RWPE2 (cell line): Measurements from ENCODE around the gene LRMDA.

ENCODE experiments used
- ATAC-seq: fragments of 200-7000 bp; cut with Tn5 transposase; 3 replicates; pipeline ENCODE4 v1.9.1; 2021; ENCODE audit warnings: low read depth
- DNase-seq: peaks from one replicate; pipeline ENCODE4 v3.0.0-alpha.2; 2020; ENCODE audit warnings: low spot score
- H3K27ac ChIP-seq: fragments of 450-650 bp; 2 replicates; pipeline ENCODE4 v1.5.1; 2017; ENCODE audit warnings: mild to moderate bottlenecking; ENCODE audit not compliant: poor library complexity, severe bottlenecking
- H3K27me3 ChIP-seq: fragments of 250-450 bp; sonication (Bioruptor Pico); 2 replicates; pipeline ENCODE4 v1.5.1; 2021; ENCODE audit warnings: mild to moderate bottlenecking, moderate library complexity; ENCODE audit not compliant: insufficient read depth, poor library complexity, severe bottlenecking
- H3K36me3 ChIP-seq: fragments of 250-450 bp; sonication (Bioruptor Pico); 2 replicates; pipeline ENCODE4 v1.5.1; 2020; ENCODE audit warnings: low read depth, mild to moderate bottlenecking, moderate library complexity
- H3K4me1 ChIP-seq: fragments of 250-450 bp; sonication (Bioruptor Pico); 2 replicates; pipeline ENCODE4 v1.5.1; 2021; ENCODE audit warnings: mild to moderate bottlenecking, moderate library complexity; ENCODE audit not compliant: insufficient read depth, poor library complexity, severe bottlenecking
- H3K4me3 ChIP-seq: fragments of 250-450 bp; sonication (Bioruptor Pico); 2 replicates; pipeline ENCODE4 v1.5.1; 2021; ENCODE audit warnings: mild to moderate bottlenecking, moderate library complexity; ENCODE audit not compliant: severe bottlenecking
- H3K9me3 ChIP-seq: fragments of 250-450 bp; sonication (Bioruptor Pico); 2 replicates; pipeline ENCODE4 v1.5.1; 2021; ENCODE audit warnings: mild to moderate bottlenecking, moderate library complexity; ENCODE audit not compliant: severe bottlenecking
- CTCF ChIP-seq: fragments of 450-650 bp; IDR thresholded peaks from one replicate; pipeline ENCODE4 v1.5.1; 2017; ENCODE audit warnings: mild to moderate bottlenecking, moderate library complexity; ENCODE audit not compliant: poor library complexity, severe bottlenecking

Gene LRMDA

GRCh38 chr10:76122056-76122455, 690.6 kb downstream of the LRMDA start:
- TF ChIP-seq CTCF, result no peak
- no peak for ATAC-seq
- no peak for DNase-seq
- Histone ChIP-seq H3K4me1 (no peaks in the 10 kb centered on the region), H3K9me3 (no peaks in the 10 kb centered on the region), H3K36me3 (no peaks in the 10 kb centered on the region), H3K27ac (no peak overlapping the region), H3K27me3 (no peaks in the 10 kb centered on the region), H3K4me3 (no peak overlapping the region)

GRCh38 chr10:76124280-76124679, 692.9 kb downstream of the LRMDA start:
- no peaks in the 10 kb centered on the region for H3K9me3 ChIP-seq
- H3K4me3 ChIP-seq, result no peak overlapping the region
- no peak for TF ChIP-seq CTCF
- no peak for ATAC-seq
- no peak overlapping the region for H3K27ac ChIP-seq
- no peaks in the 10 kb centered on the region for H3K4me1 ChIP-seq
- no peak for DNase-seq
- H3K27me3 ChIP-seq, result no peaks in the 10 kb centered on the region
- no peaks in the 10 kb centered on the region for H3K36me3 ChIP-seq

GRCh38 chr10:76125900-76126299, 694.5 kb downstream of the LRMDA start:
- no peaks in the 10 kb centered on the region for H3K27me3 ChIP-seq
- H3K4me1 ChIP-seq, result no peaks in the 10 kb centered on the region
- DNase-seq (no peak), ATAC-seq (no peak)
- no peak overlapping the region for H3K27ac ChIP-seq
- H3K4me3 ChIP-seq, result no peak overlapping the region
- no peak for TF ChIP-seq CTCF
- H3K9me3 ChIP-seq, result no peaks in the 10 kb centered on the region
- no peaks in the 10 kb centered on the region for H3K36me3 ChIP-seq

GRCh38 chr10:76126607-76127527, 695.4 kb downstream of the LRMDA start:
- ATAC-seq (no peak), DNase-seq (no peak)
- Histone ChIP-seq H3K9me3 (no peaks in the 10 kb centered on the region), H3K36me3 (no peaks in the 10 kb centered on the region), H3K27ac (no peak overlapping the region), H3K4me3 (no peak overlapping the region), H3K27me3 (no peaks in the 10 kb centered on the region), H3K4me1 (no peaks in the 10 kb centered on the region)
- no peak for TF ChIP-seq CTCF

GRCh38 chr10:76127984-76128589, 696.7 kb downstream of the LRMDA start:
- Histone ChIP-seq H3K9me3 (no peaks in the 10 kb centered on the region), H3K4me1 (no peaks in the 10 kb centered on the region), H3K36me3 (no peaks in the 10 kb centered on the region), H3K4me3 (no peak overlapping the region), H3K27me3 (no peaks in the 10 kb centered on the region), H3K27ac (no peak overlapping the region)
- DNase-seq (no peak), ATAC-seq (no peak)
- TF ChIP-seq CTCF, result no peak
